Muscle of back (tissue), 11 donors: ENCODE measurements around the gene AHSG. TPM values are rescaled to one million over a fixed set of nuclear protein-coding genes. Genes with fewer than 3 reads are reported as not detected.

Source experiments
- DNase-seq, 3 donors: peaks; one replicate each; pipeline versions ENCODE4 v3.0.0 to v3.0.0-alpha.2; 2013
- polyA plus RNA-seq, 10 donors: library from polyadenylated mRNA; unstranded; fragments of 120-200 nt; gene quantifications; one replicate each; pipeline ENCODE4 v1.2.1, GENCODE V29; 2013; ENCODE audit not compliant: insufficient read length in 10 of 10

Gene AHSG
- polyA plus RNA-seq, 10 donors, result 0.16 to 9.2 (median 0.17) TPM; not detected in 5

- no peak for DNase-seq
Observed at GRCh38 chr3:186592682-186593081, 20.2 kb upstream of the AHSG start.

- no peak for DNase-seq
Observed at GRCh38 chr3:186593862-186594261, 19.0 kb upstream of the AHSG start.

DNA sequence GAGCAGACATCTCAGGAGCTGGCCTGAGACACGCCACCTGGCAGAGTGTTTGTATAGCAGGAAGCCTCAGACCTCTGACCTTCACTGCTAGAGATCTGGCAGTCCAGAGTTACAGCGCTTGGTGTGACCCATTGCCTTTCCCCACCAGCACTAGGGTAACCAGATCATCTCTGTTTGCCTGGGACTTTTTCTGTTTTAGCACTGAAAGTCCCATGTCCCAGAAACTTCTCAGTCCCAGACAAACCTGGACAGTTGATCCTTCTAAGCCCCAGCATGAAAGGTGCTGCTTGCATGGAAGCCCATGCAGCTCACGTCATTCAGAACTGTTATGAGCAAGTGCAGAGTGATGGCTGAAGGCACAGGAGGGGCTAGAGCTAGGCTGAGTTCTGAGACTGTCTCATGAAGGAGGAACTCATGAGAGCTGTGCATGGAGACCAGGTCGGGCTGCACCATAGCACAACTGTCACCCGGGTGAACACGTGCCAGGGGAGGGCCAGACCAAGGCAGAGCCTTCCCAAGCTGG, 18.2 kb upstream of the AHSG start:
- DNase-seq, result no peak

DNA sequence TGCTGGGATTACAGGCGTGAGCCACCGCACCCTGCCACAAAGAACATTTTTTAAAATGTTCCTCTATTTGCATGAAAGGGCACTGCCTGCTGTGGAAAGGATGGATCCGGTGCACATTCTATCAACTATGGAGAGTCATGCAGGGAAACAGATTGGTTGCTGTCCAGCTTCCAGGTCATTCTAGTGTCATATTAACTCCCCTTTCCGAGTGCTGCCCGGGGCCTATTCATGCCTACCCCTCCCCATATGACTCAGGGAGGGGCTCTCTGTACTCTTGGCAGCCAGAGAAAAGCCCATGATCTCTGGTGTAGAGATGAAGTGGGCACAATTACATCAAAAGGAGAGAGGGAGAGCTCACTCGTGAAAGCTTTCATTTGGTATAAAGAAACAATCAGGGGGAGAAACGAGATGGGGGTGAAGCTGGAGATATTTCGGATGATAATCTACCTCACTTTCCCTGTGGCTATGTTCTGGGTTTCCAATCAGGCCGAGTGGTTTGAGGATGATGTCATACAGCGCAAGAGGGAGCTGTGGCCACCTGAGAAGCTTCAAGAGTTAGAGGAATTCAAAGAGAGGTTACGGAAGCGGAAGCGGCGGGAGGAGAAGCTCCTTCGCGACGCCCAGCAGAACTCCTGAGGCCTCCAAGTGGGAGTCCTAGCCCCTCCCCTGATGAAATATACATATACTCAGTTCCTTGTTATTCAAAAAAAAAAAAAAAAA, 16.1 kb upstream of the AHSG start:
- DNase-seq, result no peak

- DNase-seq, result peak in 1 of 3 donors; percentile 40
Observed at GRCh38 chr3:186598108-186598784, 14.6 kb upstream of the AHSG start.

GRCh38 chr3:186598794-186599141, 14.1 kb upstream of the AHSG start:
- no peak for DNase-seq

GRCh38 chr3:186599142-186599784, 13.6 kb upstream of the AHSG start:
- no peak for DNase-seq

DNA sequence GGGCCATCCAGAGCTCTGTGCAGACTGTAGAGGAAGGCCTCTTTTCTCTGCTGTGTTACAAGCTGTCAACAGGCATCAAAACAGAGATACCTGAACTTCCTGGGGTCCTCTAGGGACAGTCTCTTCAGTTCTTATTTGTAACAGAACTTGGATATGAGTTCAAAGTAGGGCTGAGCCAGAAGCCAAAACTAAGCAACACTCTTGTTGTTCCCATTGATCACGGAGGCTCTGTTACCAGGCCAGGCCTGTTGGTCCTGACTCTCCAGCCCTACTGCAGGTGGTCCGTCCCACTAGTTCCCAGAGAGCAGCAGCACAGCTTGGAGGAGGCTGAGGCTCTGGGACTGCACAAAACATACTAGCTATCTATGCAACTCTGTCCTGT, 13.1 kb upstream of the AHSG start:
- no peak for DNase-seq

DNA sequence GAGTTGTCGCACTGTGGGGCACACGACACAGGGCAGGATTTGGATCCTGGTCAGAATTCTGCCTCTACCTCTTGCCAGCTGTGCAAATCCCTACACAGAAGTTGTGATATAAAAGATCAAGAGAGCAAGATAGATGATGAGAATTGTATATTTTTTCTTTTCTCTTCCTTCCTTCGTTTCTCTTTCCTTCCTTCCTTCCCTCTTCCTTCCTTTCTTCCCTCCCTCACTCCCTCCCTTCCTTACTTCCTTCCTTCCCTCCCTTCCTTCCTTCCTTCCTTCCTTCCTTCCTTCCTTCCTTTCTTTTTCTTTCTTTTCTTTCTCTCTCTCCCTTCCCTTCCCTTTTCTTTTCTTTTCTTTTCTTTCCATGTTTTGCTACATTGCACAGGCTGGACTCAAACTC, 12.0 kb upstream of the AHSG start:
- no peak for DNase-seq

GRCh38 chr3:186603159-186603558, 9.7 kb upstream of the AHSG start:
- DNase-seq, result no peak

DNA sequence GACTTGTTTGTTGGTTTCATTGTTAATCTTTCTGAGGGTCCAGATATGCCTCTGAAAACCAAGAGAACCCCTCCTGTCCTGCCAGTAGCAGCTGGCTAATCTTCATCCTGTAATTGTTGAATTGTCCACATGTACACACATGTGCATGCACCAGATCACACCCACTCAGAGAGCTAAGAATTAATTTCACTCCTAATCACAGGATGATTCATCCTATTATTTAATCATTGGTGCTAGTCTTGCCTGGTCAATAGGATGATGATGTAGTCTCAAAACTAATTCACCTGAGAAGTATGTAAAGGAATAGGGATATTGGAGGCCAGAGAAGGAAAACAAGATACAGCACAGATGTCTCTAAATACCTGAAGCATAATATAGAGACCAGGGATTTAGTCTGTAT, 7.8 kb upstream of the AHSG start:
- no peak for DNase-seq

GRCh38 chr3:186605561-186606545, 7.0 kb upstream of the AHSG start:
- DNase-seq, result no peak

GRCh38 chr3:186608624-186609215, 4.1 kb upstream of the AHSG start:
- DNase-seq, result no peak

- no peak for DNase-seq
Observed at GRCh38 chr3:186609247-186609868, 3.5 kb upstream of the AHSG start.

DNA sequence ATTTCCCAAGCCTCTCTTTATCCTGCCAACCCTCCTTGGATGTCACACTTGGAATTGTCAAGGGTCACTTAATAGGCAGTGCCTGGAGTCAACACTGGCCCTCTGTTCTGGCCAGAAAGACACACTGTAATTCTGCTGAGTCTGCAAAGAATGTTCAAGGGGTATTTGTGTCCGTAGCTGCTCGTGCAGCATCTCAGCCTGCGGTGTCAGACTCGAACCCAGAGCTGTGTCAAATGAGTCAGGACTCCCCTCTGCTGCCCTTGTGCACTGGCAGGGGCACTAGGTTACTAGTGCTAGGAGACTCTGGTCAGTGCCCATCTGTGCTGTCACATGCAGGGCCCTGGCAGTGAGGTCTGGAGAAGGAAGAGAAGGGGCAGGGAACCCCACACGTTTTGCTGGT, 795 bp upstream of the AHSG start:
- DNase-seq, result no peak

- no peak for DNase-seq
Observed at GRCh38 chr3:186613637-186614265, 891 bp downstream of the AHSG start.

GRCh38 chr3:186614266-186614596, 1.4 kb downstream of the AHSG start:
- no peak for DNase-seq

DNA sequence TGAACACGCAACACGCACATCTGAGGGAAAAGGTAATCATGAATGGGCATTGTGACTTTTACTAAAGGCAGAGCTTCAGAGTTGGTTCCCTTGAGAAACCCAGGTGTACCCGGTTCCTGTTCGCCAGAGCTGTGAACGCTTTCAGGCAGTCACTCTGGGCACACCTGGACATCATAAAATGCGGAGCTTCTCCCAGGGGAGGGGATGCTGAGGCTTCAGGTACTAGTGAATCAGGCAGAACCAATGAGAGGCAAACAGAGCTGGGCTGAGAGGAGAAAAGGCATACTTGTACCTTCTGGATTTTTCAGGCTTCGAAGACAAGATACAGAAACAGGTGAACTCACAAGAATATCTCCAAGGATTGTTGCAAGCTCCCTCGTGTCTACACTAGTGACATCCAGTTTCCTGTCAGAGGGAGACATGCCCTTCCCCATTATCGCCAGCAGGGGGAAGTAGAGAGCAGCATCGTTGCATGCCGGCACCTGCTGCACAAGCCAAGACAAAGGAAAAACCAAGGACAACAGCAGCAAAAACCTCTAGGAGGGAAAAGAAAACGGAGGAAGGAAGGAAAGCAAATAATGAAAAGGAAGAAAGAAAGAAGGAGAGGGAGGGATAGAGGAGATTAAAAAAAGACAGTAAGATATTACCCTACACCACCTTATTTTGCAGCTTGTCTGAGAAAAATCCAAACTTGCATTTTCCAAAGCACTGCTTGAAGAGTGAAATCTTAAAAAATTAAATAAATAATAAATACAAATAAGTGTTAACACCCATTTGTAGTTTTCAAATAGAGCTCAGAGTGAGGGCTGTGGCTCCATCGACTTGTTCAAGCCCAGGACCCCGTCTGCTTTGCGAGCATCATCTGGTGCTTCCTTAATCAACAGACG, 2.0 kb downstream of the AHSG start:
- peak; percentile 54 to 82 (median 79) for DNase-seq

- no peak for DNase-seq
Observed at GRCh38 chr3:186616299-186616617, 3.4 kb downstream of the AHSG start.
